ENCODE data around the gene BCKDHA.
"Not testable (repeated sequence)": the region's sequence is repeated elsewhere in the genome, so short reads cannot be mapped to it uniquely, and the experiment has no call there.

BCKDHA gene

DNA sequence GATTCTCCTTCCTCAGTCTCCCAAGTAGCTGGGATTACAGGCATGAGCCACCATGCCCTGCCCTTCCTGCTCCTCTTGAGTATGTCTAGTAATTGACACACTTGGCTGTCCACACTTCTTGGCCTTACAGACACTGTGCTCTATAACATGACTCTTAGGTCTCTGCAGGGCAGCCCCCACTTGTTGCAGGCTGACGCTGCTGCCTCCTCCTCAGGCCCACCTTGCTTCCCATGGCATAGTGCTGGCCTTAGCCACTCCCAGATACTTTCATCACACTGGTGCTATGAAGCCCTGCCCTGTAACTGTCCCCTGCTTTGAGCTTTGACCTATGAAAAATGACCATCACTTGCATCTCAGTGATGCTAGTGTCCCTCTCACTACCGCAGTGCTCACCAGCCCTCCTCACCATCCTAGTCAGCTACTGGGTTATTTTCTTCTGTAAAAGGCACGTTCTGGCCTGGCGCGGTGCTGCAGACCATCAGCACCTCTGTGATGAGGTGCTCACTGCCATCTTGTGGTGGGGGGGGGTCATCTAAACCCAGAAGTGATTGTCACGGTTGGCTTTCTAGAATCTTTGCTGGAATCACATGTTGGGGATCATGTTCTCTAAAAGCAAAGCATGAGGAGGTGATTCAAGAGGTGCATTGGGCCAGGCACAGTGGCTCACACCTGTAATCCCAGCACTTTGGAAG is 55.1 kb downstream of the BCKDHA start:
- no peak for DNase-seq

DNA sequence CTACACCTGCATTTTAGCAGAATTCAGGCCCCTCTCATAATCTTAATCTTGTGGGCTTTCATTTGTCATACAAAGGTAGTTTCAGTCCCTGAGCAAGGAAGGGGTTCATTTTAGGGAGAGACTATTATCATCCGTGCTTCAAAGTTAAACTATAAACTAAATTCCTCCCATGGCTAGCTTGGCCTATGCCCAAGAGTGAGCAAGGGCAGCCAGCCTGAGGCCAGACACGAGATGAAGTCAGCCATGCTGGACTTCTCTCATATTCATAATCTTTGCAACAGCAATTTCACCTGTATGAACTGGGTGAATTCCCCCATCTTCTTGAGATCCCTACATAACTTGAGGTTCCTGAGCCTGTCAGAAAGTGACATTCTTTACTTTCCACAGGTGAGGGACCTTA is 58.3 kb downstream of the BCKDHA start:
- DNase-seq, result no peak

DNA sequence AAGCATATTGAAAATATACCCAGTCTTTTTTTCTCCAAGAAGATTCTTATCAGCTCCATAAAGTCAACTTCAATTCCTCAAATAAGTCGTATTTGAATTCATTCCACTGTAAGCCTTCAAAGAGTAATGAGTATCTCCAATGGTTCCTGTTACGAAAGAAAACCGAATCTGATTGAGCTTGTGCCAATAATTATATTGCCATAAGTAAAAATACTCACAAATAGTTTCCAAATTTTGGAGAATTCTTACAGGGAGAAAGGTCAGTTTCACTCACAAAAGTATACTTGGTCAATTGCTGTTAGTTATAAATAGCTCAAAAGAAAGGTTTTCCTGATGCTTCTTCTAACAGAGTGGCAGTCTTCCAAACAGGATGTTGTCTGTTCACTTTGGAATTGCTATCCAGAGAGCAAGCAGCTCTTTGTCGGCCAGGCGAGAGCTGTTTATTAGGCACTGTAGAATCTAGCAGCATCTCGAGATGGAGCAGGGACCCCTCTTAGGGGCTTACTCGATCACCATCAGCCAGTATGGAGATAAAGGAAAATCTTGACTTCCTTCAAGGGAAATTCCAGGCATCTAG is 58.8 kb downstream of the BCKDHA start:
- no peak for DNase-seq

DNA sequence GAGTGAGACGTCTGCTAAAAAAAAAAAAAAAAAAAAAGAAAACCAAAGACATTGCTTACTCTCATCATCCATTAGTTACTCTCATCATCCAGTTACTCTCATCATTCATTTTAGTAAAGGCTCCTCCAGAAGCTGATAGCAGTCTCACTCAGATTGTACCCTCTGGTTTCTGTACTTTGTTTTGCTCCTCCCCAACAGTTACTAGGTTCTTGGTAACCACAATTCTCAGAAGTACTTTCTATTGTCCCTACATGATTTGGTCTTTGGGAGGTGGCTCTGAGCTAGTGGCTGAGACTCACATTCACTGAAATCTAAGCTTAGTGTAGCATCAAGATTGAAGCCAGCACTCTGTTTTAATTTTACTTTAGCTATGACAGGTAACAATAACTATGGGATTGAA is 59.6 kb downstream of the BCKDHA start:
- DNase-seq, result no peak

DNA sequence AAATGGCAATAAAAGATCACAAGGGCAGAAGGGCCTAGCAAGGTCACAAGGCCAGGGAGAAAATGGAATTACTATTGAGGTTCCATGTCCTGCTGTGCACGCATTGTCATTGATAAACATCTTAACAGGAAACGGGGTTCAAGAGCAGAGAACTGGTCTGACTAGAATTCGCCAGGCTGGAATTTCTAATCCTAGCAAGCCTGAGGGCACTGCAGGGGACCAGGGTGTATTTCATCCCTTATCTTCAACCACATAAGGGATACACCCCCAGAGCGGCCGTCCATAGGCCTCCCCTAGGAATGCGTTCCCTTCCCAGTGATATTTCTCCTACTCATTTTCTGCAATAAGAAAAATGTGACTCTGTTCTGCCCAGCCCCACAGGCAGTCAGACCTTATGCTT is 64.9 kb downstream of the BCKDHA start:
- DNase-seq, result no peak

DNA sequence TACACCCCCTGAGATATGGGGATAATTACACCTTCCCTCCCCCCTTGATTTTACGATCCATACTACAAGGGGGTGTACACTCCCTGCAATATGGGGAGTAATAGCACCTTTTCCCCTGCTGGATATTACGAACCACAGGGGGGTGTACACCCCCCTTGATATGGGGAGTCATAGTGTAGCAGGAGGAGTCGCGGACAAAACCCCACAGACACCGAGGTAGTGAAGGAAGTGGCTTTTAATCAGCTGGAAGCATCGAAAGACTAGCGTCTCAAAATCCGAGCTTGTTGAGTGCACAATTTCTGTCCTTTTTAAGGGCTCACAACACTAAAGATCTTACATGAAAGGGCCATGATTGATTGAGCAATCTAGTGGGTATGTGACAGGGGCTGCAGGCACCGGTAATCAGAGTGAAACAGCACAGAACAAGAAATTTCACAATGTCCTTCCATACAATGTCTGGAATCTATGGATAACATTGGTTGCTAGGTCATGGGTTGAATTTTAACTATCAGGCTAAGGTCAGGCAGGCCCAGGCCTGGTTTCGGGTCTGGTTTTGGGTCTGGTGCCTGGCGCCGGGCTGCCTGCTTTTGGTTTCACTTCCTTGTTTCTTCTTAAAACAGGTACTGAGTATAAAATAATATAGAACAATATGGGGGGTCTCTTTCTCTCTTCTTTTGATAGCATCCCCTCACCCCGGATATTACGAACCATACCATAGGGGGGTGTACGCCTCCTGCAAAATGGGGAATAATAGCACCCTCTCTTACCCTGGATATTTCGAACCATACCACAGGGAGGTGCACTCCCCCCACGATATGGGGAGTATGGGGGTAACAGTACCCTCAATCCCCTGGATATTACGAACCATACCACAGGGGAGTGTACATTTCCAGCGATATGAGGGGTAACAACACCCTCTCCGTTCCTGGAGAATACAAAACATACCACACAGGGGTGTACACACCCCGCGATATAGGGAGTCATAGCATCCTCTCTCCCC is 65.9 kb downstream of the BCKDHA start:
- DNase-seq, result not testable (repeated sequence)
